Lower leg skin (tissue), 3 donors: ENCODE data around the gene BCAS1.

Experiments
- POLR2A ChIP-seq, 2 donors: fragments of 450-650 bp; IDR thresholded peaks; one replicate each; pipeline ENCODE4 v1.6.1; 2016 to 2017; ENCODE audit warnings: antibody characterized with exemption in 2 of 2, mild to moderate bottlenecking in 1 of 2, moderate library complexity in 1 of 2
- TF ChIP-seq, protein P1 (sequence below), 3 donors: fragments of 450-650 bp; IDR thresholded peaks; one replicate each; pipeline ENCODE4 v1.5.1; 2016; ENCODE audit warnings: antibody characterized with exemption in 3 of 3, mild to moderate bottlenecking in 3 of 3, moderate library complexity in 2 of 3

DNA sequence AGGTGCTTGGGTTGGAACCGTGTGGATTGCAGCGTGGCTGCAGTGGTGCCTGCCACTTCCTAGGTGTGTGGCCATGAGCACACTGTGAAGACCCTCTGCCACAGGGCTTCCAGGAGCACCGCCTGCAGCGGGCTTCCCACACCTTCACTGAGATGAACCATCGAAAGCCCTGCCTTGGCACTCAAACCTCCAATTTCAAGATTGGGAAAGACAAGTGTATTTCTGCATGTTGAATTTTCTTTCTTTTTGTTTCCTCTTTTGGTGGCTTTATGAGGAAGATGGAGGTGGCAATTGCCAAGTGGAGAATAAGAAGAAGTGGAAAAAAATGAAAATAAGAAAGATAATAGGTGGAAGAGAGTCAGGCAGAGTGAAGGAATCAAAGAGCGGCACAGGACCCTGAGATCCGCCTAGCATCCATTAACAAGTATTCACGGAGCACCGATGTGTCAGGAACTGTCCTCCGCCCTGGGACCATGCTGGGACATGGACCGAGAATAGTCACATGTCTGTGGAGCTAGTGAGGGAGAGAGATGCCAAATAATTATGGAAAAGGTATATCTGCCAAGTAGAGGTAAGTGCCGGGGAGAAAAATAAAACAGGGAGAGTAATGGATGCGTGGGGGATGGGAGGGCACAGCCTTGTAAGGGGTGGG, 159.9 kb downstream of the BCAS1 start:
- TF ChIP-seq, protein P1, sequence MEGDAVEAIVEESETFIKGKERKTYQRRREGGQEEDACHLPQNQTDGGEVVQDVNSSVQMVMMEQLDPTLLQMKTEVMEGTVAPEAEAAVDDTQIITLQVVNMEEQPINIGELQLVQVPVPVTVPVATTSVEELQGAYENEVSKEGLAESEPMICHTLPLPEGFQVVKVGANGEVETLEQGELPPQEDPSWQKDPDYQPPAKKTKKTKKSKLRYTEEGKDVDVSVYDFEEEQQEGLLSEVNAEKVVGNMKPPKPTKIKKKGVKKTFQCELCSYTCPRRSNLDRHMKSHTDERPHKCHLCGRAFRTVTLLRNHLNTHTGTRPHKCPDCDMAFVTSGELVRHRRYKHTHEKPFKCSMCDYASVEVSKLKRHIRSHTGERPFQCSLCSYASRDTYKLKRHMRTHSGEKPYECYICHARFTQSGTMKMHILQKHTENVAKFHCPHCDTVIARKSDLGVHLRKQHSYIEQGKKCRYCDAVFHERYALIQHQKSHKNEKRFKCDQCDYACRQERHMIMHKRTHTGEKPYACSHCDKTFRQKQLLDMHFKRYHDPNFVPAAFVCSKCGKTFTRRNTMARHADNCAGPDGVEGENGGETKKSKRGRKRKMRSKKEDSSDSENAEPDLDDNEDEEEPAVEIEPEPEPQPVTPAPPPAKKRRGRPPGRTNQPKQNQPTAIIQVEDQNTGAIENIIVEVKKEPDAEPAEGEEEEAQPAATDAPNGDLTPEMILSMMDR (IDR thresholded peaks at IDR 0.05) = no peak
- TF ChIP-seq POLR2A (IDR thresholded peaks at IDR 0.05) = no peak
